Measurements from ENCODE around the gene RANBP3L. TPM values are rescaled to one million over a fixed set of nuclear protein-coding genes. Genes with fewer than 3 reads are reported as not detected.

RANBP3L gene
- total RNA-seq, 1 donor, result 1.3 TPM

GRCh38 chr5:36227046-36227445 lies 74.7 kb downstream of the RANBP3L start:
- H3K4me3 ChIP-seq (ENCODE audit: low read depth, low read length), result no peak overlapping the region
- TF ChIP-seq, protein P1, sequence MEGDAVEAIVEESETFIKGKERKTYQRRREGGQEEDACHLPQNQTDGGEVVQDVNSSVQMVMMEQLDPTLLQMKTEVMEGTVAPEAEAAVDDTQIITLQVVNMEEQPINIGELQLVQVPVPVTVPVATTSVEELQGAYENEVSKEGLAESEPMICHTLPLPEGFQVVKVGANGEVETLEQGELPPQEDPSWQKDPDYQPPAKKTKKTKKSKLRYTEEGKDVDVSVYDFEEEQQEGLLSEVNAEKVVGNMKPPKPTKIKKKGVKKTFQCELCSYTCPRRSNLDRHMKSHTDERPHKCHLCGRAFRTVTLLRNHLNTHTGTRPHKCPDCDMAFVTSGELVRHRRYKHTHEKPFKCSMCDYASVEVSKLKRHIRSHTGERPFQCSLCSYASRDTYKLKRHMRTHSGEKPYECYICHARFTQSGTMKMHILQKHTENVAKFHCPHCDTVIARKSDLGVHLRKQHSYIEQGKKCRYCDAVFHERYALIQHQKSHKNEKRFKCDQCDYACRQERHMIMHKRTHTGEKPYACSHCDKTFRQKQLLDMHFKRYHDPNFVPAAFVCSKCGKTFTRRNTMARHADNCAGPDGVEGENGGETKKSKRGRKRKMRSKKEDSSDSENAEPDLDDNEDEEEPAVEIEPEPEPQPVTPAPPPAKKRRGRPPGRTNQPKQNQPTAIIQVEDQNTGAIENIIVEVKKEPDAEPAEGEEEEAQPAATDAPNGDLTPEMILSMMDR (IDR thresholded peaks at IDR 0.05; ENCODE audit: insufficient read depth, low read depth, low read length), result no peak
- DNase-seq (ENCODE audit: low read depth), result no peak

DNA sequence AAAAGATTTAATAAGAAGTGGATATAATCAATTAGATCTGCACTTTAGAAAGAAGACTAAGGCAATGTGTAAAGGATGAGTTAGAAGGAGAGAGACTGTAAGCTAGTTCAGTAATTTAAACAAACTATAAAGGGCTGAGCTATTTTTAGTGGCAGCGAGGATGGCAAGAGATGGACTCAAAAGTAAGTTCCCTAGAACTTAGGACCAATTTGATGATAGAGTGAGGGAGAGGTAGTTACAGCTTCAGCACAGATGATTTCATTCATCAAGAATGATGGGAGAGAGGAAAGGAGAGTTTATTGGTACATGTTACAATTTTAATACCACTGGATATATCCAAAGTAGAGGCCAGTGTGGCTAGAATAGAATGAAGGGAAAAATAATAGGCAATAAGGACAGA lies 79.1 kb downstream of the RANBP3L start:
- TF ChIP-seq, protein P1 (IDR thresholded peaks at IDR 0.05; ENCODE audit: insufficient read depth, low read depth, low read length), result no peak
- DNase-seq (ENCODE audit: low read depth), result no peak
- no peak overlapping the region for H3K4me3 ChIP-seq (ENCODE audit: low read depth, low read length)

DNA sequence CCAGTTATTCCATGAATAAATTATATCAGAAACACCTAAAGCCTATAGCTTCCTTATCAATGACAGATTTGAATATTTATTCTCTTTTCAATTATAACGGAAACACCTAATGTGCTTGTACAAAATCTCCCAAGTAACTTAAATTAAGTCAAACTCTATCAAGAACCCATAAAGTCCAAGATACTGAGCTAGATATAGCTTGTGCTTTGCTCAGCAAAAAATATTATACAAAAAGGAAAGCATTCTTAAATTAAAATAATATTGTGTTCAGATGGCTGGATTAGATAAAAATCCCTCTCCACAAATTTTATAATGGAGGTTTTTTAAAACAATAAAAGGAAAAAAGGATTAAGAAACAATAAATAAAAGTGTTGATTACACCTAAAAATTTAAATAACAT lies 83.7 kb downstream of the RANBP3L start:
- no peak overlapping the region for H3K4me3 ChIP-seq (ENCODE audit: low read depth, low read length)
- DNase-seq (ENCODE audit: low read depth), result no peak
- TF ChIP-seq, protein P1 (IDR thresholded peaks at IDR 0.05; ENCODE audit: insufficient read depth, low read depth, low read length), result no peak

- TF ChIP-seq, protein P1 (IDR thresholded peaks at IDR 0.05; ENCODE audit: insufficient read depth, low read depth, low read length), result no peak
- no peak for DNase-seq (ENCODE audit: low read depth)
- no peak overlapping the region for H3K4me3 ChIP-seq (ENCODE audit: low read depth, low read length)
Measured at GRCh38 chr5:36217567-36217966, 84.1 kb downstream of the RANBP3L start.

DNA sequence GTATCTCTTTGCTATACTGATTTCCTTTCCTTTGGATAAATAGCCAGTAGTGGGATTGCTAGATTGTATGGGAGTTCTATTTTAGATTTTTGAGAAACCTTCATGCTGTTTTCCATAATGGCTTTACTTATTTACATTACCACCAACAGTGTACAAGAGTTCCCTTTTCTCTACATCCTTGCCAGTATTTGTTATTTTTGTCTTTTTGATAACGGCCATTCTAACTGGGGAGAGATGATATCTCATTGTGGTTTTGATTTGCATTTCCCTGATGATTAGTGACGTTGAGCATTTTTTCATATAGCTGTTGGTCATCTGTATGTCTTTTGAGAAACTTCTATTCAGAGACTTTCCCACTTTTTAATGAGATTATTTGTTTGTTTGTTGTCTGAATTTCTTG lies 85.8 kb downstream of the RANBP3L start:
- DNase-seq (ENCODE audit: low read depth), result no peak
- no peak overlapping the region for H3K4me3 ChIP-seq (ENCODE audit: low read depth, low read length)
- TF ChIP-seq, protein P1 (IDR thresholded peaks at IDR 0.05; ENCODE audit: insufficient read depth, low read depth, low read length), result no peak

DNA sequence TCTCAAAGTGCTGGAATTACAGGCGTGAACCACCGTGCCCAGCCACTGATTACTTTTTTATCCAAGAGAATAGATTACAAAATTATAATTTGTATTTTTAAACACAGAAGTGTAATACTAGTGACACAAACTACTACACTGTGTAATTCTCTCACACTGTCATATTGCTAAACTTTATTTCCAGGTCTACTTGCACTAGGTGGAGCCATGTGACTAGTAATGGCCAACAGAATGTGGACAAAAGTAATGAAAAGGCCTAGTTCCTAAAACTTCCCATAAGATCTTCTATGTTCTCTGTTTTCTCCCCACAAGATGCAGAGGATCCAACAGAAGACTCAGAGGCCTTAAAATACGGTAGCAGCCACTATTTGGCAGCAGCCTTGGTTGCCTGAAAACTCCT lies 87.3 kb downstream of the RANBP3L start:
- no peak overlapping the region for H3K4me3 ChIP-seq (ENCODE audit: low read depth, low read length)
- no peak for DNase-seq (ENCODE audit: low read depth)
- TF ChIP-seq, protein P1 (IDR thresholded peaks at IDR 0.05; ENCODE audit: insufficient read depth, low read depth, low read length), result peak; percentile 4

DNA sequence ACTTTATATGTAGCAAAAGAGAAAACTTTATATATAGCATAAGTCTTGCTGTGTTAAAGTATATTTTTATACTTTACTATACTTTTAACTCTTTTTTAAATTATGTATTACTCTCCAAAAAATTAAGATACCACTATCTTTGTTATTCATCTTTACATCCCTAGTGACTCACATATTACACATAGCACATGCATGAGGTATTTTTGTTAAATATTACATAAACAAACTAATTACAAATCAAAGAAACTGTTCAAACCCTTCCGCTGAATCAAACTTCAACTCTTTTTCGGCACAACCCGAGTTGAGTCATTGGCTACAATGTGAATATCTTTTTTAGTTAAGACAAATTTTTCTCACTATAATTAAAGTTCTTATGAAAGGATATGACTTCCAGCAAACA lies 92.0 kb downstream of the RANBP3L start:
- TF ChIP-seq, protein P1 (IDR thresholded peaks at IDR 0.05; ENCODE audit: insufficient read depth, low read depth, low read length), result no peak
- DNase-seq (ENCODE audit: low read depth), result peak; percentile 27
- no peak overlapping the region for H3K4me3 ChIP-seq (ENCODE audit: low read depth, low read length)
